OCI-LY7 (cell line): ENCODE data around the gene CEP164. TPM values are rescaled to one million over a fixed set of nuclear protein-coding genes. Genes with fewer than 3 reads are reported as not detected.
A peak's percentile ranks its signal among the peaks of the same experiment; 100 is the strongest.

Experiments used
- BruUV-seq: library from RNA; stranded (reverse); fragments of 400-500 nt; replicated peaks from 2 replicates; lab custom pipeline; 2021; lab: Mats Ljungman, UMichigan
- CTCF ChIA-PET: fragments of 300-600 bp; sonication (Branson Sonifier 250); formaldehyde crosslinking; loops from one replicate; lab custom pipeline; 2022; ENCODE audit warnings: antibody characterized with exemption; ENCODE audit not compliant: unreplicated experiment; lab: Charles Lee
- POLR2A ChIA-PET: fragments of 300-600 bp; sonication (Branson Sonifier 250); formaldehyde crosslinking; loops from one replicate; lab custom pipeline; 2022; ENCODE audit warnings: antibody characterized with exemption; lab: Charles Lee
- DNase-seq: peaks from one replicate; pipeline ENCODE4 v3.0.0-alpha.2; 2015; ENCODE audit warnings: low spot score
- H2AFZ ChIP-seq: fragments of 200-600 bp; sonication (generic), shearing (Covaris generic); 2 replicates; pipeline ENCODE4 v1.6.1; 2014; ENCODE audit warnings: mild to moderate bottlenecking, antibody characterized with exemption, low read length, moderate library complexity
- H3K27ac ChIP-seq: fragments of 200-600 bp; sonication (generic); 2 replicates; pipeline ENCODE4 v1.5.1; 2014; ENCODE audit warnings: mixed run types, low read depth, mild to moderate bottlenecking, moderate library complexity, low read length, inconsistent platforms; ENCODE audit not compliant: poor library complexity, severe bottlenecking
- H3K36me3 ChIP-seq: fragments of 200-600 bp; sonication (generic); 2 replicates; pipeline ENCODE4 v1.6.1; 2014; ENCODE audit warnings: mild to moderate bottlenecking, antibody characterized with exemption, low read length, moderate library complexity, mixed read lengths; ENCODE audit not compliant: insufficient read depth
- H3K4me1 ChIP-seq: fragments of 200-600 bp; sonication (generic); 2 replicates; pipeline ENCODE4 v1.5.1; 2014; ENCODE audit warnings: mild to moderate bottlenecking, low read length; ENCODE audit not compliant: insufficient read depth, poor library complexity, severe bottlenecking
- H3K4me2 ChIP-seq: fragments of 200-600 bp; sonication (generic); 2 replicates; pipeline ENCODE4 v1.6.1; 2014; ENCODE audit warnings: mild to moderate bottlenecking, low read length
- H3K4me3 ChIP-seq: fragments of 200-600 bp; sonication (generic); 2 replicates; pipeline ENCODE4 v1.5.1; 2014; ENCODE audit warnings: mild to moderate bottlenecking, low read depth, low read length; ENCODE audit not compliant: poor library complexity, severe bottlenecking
- H3K79me2 ChIP-seq: fragments of 200-600 bp; sonication (generic); 2 replicates; pipeline ENCODE4 v1.6.1; 2016; ENCODE audit warnings: low read depth, mild to moderate bottlenecking, low read length, moderate library complexity, mixed read lengths; ENCODE audit not compliant: insufficient read depth
- H3K9me2 ChIP-seq: fragments of 200-600 bp; sonication (generic); 2 replicates; pipeline ENCODE4 v1.6.1; 2016; ENCODE audit warnings: mild to moderate bottlenecking, low read length, mixed read lengths; ENCODE audit not compliant: insufficient read depth
- H3K9me3 ChIP-seq: fragments of 200-600 bp; sonication (generic); 2 replicates; pipeline ENCODE4 v1.6.1; 2014; ENCODE audit warnings: mild to moderate bottlenecking, mixed run types, low read length, mixed read lengths
- H4K20me1 ChIP-seq: fragments of 200-600 bp; sonication (generic); 2 replicates; pipeline ENCODE4 v1.6.1; 2014; ENCODE audit warnings: mild to moderate bottlenecking, antibody characterized with exemption, low read length, moderate library complexity, mixed read lengths; ENCODE audit not compliant: insufficient read depth
- CTCF ChIP-seq: fragments of 200-600 bp; sonication (generic); conservative IDR thresholded peaks from 2 replicates; pipeline ENCODE4 v1.5.1; 2014; ENCODE audit warnings: mild to moderate bottlenecking, antibody characterized with exemption, low read length, moderate library complexity, mixed read lengths
- EZH2phosphoT487 ChIP-seq: fragments of 200-600 bp; sonication (generic); IDR thresholded peaks from 2 replicates; pipeline ENCODE4 v1.6.1; 2018; ENCODE audit warnings: low read depth, borderline replicate concordance, mild to moderate bottlenecking, mixed run types, antibody characterized with exemption, low read length, moderate library complexity, mixed read lengths
- intact Hi-C: fragments of 100-400 bp; cut with micrococcal nuclease; formaldehyde crosslinking; loops from one replicate; pipeline ENCODE4 v1.10.0; 2022; ENCODE audit not compliant: unreplicated experiment
- total RNA-seq, 2 experiments: library from RNA; depleted of rRNA in 1 of 2; stranded (reverse); fragments of >200 nt in 1 of 2; shearing (Covaris generic) in 1 of 2; gene quantifications; 2 replicates each; pipeline ENCODE4 v1.2.3, GENCODE V29; 2014 to 2022

Gene CEP164
- total RNA-seq, 2 experiments from 2014 or later, result 25.3 to 48.7 TPM

- intact Hi-C loops, result no loop called here
- peak overlapping the region; percentile 92 for H3K4me3 ChIP-seq
- H3K79me2 ChIP-seq, result no peaks in the 10 kb centered on the region
- no peaks in the 10 kb centered on the region for H3K9me2 ChIP-seq
- CTCF ChIA-PET, result no interaction called here
- DNase-seq, result peak; percentile 19
- BruUV-seq, result no TSS peak
- no peaks in the 10 kb centered on the region for H3K9me3 ChIP-seq
- no peaks in the 10 kb centered on the region for H4K20me1 ChIP-seq
- H3K4me1 ChIP-seq, result peaks cover 10% of the 10 kb centered on the region
- POLR2A ChIA-PET, result interaction anchor here (0.6 to 1.7 kb wide), 6 partner anchors 13 to 408 kb away, joined by 3 to 6 read pairs (median 4); no protein-coding TSS in a partner anchor
- H2AFZ ChIP-seq, result peak overlapping the region; percentile 87
- TF ChIP-seq CTCF (no peak), EZH2phosphoT487 (no peak)
- H3K4me2 ChIP-seq, result peak overlapping the region; percentile 97
- peak overlapping the region; percentile 60 for H3K27ac ChIP-seq
- no peaks in the 10 kb centered on the region for H3K36me3 ChIP-seq
Observed at GRCh38 chr11:117328375-117329010, 839 bp downstream of the CEP164 start.

- Histone ChIP-seq H3K9me2 (no peaks in the 10 kb centered on the region), H3K9me3 (no peaks in the 10 kb centered on the region), H3K4me1 (peaks cover 10% of the 10 kb centered on the region), H3K4me3 (no peak overlapping the region), H2AFZ (no peak overlapping the region), H3K4me2 (no peak overlapping the region), H3K36me3 (no peaks in the 10 kb centered on the region), H4K20me1 (no peaks in the 10 kb centered on the region), H3K79me2 (no peaks in the 10 kb centered on the region), H3K27ac (no peak overlapping the region)
- ChIA-PET CTCF (no interaction called here), POLR2A (interaction anchor here (0.6 to 1.1 kb wide), 2 partner anchors 12 to 32 kb away, joined by 3 to 6 read pairs; no protein-coding TSS in a partner anchor)
- no TSS peak for BruUV-seq
- no peak for TF ChIP-seq CTCF
- no peak for TF ChIP-seq EZH2phosphoT487
- no peak for DNase-seq
- intact Hi-C loops, result no loop called here
Observed at GRCh38 chr11:117332843-117333242, 5.2 kb downstream of the CEP164 start.

GRCh38 chr11:117333917-117334316 is 6.3 kb downstream of the CEP164 start:
- Histone ChIP-seq H2AFZ (no peak overlapping the region), H3K79me2 (no peaks in the 10 kb centered on the region), H3K9me3 (no peaks in the 10 kb centered on the region), H3K4me3 (no peak overlapping the region), H3K4me2 (no peak overlapping the region), H3K27ac (no peak overlapping the region), H4K20me1 (no peaks in the 10 kb centered on the region), H3K9me2 (no peaks in the 10 kb centered on the region), H3K36me3 (peaks cover 8% of the 10 kb centered on the region), H3K4me1 (peaks cover 5% of the 10 kb centered on the region)
- DNase-seq, result no peak
- ChIA-PET POLR2A (no interaction called here), CTCF (no interaction called here)
- TF ChIP-seq CTCF, result no peak
- TF ChIP-seq EZH2phosphoT487, result no peak
- BruUV-seq, result no TSS peak
- intact Hi-C loops, result no loop called here
